Suprapubic skin (tissue), 4 donors: ENCODE measurements around the gene IRS2.

Experiments used
- CTCF ChIP-seq, 2 donors: fragments of 200-600 bp in 1 of 2; fragments of 450-650 bp in 1 of 2; sonication (generic) in 1 of 2; IDR thresholded peaks; one replicate each; pipeline ENCODE4 v1.5.1; 2016 to 2019; ENCODE audit warnings: antibody characterized with exemption in 2 of 2, mild to moderate bottlenecking in 1 of 2, moderate library complexity in 1 of 2
- EP300 ChIP-seq: sonication (generic); formaldehyde crosslinking; IDR thresholded peaks from one replicate; pipeline ENCODE4 v1.6.1; 2017; ENCODE audit warnings: antibody characterized with exemption
- POLR2AphosphoS5 ChIP-seq, 3 donors: sonication (generic); formaldehyde crosslinking; IDR thresholded peaks; one replicate each; pipeline ENCODE4 v1.6.1; 2017; ENCODE audit warnings: antibody characterized with exemption in 3 of 3

- TF ChIP-seq CTCF (IDR thresholded peaks at IDR 0.05) (no peak), EP300 (no peak), POLR2AphosphoS5 (IDR thresholded peaks at IDR 0.05) (no peak)
Observed at GRCh38 chr13:109833071-109833470, 46.7 kb upstream of the IRS2 start.
